Measurements from ENCODE around the gene WDR86.

- no peak for TF ChIP-seq CTCF (IDR thresholded peaks at IDR 0.05)
- TF ChIP-seq EP300 (IDR thresholded peaks at IDR 0.05) = no peak
- no peak for TF ChIP-seq POLR2AphosphoS5 (IDR thresholded peaks at IDR 0.05)
- no peak for TF ChIP-seq POLR2A (IDR thresholded peaks at IDR 0.05; ENCODE audit: low read depth)
Observed at GRCh38 chr7:151381098-151381347, 28.8 kb downstream of the WDR86 start.

All from esophagus muscularis mucosa (tissue), 4 donors.